Activated CD4-positive, CD25-positive, alpha-beta regulatory T cell (primary cell): ENCODE measurements around the gene UBE2N.
"Not testable (repeated sequence)": the region's sequence is repeated elsewhere in the genome, so short reads cannot be mapped to it uniquely, and the experiment has no call there.

Source experiments
- DNase-seq, 4 experiments: peaks; one replicate each; lab custom pipeline; 2025; lab: John Stamatoyannopoulos, UW

Gene UBE2N

DNA sequence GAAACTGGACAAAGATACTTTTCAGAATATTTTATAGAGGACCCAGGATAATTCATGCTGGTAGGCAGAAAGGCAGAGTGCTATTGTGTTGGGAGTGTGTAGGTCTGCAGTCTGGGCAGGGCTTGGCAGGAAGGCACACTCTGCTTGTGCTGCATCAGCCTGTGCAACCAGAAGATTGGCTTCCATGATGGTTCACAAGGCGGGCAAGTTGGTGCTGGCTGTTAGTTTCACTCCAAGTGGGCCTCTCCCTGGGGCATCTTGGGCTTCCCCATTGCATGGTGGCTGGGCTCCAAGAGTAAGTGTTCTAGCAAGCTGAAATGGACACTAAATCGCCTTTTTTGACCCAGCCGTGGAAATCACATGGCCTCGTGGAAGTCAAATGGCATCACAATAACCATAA lies 1.8 kb upstream of the UBE2N start:
- DNase-seq: no peak

GRCh38 chr12:93442411-93443340 lies 929 bp upstream of the UBE2N start:
- DNase-seq: no peak

DNA sequence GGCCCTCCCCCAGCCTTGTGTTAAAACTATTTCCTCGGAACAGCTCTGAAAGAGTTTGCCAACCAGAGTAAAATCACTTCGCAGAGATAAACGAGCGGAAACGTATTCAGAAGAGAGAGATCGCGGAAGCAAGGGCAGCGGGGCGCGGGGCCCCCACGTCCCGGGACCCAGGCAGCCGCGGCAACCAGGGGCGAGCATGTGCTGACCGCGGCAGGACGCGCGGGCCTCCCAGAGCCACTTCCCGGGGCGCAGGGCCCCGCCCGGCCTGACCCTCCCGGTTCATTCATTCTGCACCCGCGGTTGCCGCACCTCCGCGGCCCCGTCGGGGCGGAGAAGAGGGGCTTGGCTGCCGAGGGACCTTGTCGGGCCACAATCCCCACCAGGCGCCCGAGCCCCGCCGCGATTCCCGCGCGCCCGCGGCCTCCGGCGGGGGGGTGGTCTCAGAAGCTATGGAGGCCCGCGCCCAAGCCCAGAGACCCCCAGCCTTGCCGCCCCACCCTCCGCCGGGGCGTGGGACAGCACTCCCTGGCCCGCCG lies 598 bp downstream of the UBE2N start:
- peak in 2 of 4 experiments; percentile 20 to 36 for DNase-seq

GRCh38 chr12:93440043-93440835 lies 1.5 kb downstream of the UBE2N start:
- DNase-seq: no peak

DNA sequence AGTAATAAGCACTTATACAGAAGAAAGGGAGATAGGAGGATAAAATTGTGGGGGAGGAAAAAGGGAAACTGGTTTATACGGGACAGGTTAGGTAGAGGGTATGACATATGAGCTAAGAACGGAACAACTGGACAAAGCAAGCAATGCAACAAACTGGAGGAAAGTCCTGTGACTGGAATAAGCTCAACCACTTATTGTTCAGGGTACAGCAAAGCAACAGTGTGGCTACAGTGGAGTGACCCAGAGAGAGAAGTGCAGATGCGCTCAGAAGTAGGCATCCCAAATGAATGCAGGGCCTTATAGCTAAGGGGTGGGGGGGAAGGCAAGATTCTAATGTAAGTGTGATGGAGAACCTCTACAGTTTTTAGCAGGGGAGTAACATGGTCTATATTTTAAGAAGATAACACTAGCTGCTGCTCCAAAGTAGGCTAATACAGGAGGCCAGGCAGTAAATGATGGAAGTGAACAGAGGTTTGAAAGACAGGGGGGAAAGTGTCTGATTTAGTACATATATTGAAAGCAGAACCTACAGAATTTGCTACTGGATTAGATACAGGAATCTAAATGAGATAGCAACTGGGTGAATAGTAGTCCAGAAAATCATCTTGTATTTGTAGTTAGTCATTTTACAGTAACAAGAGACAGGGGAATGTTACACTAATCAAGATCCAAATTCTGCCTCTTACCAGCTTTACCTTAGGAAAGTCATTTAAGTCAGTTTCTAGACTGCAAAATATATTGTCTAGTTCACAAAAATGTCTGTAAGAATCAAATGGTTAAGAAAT lies 3.3 kb downstream of the UBE2N start:
- DNase-seq: no peak

- DNase-seq: no peak
Measured at GRCh38 chr12:93434256-93434865, 7.4 kb downstream of the UBE2N start.

DNA sequence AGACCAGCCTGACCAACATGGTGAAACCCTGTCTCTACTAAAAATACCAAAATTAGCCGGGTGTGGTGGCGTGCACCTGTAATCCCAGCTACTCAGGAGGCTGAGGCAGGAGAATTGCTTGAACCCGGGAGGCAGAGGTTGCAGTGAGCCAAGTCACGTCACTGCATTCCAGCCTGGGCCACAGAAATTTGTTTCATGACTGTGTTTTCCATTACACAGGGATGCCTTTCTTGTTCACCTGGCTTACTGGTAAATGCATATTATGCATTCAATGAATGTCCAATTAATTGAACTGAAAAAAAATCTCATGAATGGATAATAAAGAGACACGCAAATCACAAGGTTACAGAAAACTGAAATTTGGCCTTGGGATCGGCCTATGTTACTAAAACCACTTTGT lies 9.7 kb downstream of the UBE2N start:
- not testable (repeated sequence) for DNase-seq

- DNase-seq: no peak
Measured at GRCh38 chr12:93430280-93430679, 11.5 kb downstream of the UBE2N start.

GRCh38 chr12:93429852-93430251 lies 11.9 kb downstream of the UBE2N start:
- no peak for DNase-seq

DNA sequence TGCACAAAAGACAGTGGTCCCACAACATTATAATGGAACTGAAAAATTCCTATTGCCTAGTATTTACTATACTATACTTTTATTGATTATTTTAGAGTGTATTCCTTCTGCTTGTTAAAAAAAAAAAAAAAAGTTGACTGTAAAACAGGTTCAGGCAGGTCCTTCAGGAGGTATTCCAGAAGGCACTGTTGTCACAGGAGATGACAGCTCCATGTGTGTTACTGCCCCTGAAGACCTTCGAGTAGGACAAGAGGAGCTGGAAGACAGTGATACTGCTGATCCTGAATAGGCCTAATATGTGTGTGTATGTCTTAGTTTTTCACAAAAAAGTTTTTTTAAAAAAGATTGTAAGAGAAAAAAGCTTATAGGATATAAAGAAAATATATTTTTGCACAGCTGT lies 12.3 kb downstream of the UBE2N start:
- DNase-seq: no peak

DNA sequence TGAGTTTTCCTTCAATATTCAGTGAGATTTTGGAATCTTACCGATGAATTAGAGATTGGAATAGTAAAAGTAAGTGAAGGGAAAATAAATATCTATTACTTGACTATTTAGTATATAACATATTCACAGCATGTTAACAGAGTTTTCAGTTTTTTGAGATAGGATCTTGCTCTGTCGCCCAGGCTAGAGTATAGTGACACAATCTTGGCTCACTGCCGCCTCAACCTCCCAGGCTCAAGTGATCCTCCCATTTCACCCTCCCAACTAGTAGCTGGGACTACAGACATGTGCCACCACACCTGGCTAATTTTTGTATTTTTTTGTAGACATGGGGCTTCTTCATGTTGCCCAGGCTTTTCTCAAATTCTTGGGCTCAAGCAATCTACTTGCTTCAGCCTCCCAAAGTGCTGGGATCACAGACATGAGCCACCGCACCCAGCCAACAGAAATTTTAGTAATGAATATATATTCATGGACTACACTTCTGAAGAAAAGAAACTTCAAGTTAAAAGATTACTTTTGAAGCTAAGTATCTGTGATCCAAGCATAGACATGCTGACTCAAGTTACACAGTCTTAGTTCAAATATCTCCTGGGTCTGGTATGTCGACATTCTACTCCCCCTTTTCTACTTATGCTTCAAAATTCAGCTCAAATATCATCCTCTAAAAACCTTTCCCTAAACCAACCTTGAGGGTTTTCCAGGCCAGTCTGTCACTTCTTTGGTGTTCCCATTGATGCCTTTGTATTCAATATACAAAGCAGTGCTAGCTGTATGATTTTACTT lies 13.8 kb downstream of the UBE2N start:
- DNase-seq: no peak

DNA sequence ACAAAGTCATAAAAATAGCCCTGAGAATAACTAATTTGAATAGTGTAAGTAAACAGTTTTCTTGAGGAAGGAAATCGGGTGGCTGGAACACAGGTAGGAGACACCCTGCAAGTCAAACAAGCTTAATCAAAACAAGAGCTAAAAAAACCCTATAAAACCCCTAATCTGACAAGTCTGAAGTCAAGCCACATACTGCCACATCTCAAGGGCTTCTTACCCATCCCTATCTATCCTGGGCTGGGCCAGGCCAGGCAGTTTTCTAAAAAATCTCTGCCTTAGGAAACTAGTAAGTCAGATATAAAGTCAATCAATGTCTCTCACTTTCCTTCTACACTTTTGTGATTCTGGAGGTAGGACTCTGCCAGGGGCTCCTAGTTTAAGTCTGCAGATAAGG lies 15.3 kb downstream of the UBE2N start:
- DNase-seq: no peak

DNA sequence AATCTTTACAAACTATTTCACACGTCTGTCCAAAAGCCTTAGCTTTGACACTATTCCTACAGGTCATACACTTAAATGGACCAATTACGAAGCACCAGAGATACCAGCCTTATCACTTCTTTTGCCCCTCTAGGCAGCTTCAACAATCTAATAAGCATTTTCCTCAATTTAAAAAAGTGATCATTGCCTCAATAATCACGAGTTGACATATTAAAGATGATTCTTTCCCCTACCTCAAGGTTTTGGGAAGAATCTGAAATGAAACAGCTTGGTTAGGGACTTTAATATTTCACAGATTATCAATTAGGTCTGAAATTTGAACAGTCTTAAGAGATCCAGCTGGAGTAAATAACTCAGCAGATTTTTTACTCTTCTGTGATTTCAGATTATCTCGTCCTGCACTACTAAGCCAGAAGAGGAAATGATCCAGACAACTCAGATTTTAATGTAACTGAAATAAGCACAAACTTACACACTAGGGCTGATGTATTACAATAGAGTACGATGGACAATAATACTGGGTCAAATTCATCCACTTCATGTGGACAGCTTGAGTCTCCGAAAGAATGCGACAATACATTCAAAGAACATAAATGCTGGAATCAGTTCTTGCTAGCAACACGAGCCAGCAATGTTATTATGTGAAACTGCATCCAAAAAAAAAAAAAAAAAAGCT lies 15.9 kb downstream of the UBE2N start:
- no peak for DNase-seq

- no peak for DNase-seq
Measured at GRCh38 chr12:93422050-93422449, 19.7 kb downstream of the UBE2N start.

GRCh38 chr12:93419388-93420034 lies 22.2 kb downstream of the UBE2N start:
- no peak for DNase-seq

DNA sequence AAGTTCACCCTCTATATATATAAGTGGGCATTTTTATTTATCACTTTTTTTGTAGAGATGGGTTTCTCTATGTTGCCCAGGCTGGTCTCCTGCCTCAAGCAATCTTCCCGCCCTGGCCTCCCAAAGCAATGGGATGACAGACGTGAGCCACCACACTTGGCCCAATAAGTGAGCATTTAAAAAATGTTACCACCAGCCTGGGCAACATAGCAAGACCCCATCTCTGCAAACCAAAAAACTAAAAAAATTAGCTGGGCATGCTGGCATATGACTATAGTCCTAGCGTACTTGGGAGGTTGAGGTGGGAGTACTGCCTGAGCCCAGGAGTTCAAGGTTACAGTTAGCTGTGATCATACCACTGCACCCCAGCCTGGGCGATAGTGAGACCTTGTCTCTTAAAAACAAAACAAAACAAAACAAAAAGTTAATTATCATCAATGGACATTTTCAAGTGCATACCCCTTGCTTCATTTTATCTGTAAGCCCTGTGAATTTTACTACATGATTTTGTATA lies 23.7 kb downstream of the UBE2N start:
- DNase-seq: no peak

DNA sequence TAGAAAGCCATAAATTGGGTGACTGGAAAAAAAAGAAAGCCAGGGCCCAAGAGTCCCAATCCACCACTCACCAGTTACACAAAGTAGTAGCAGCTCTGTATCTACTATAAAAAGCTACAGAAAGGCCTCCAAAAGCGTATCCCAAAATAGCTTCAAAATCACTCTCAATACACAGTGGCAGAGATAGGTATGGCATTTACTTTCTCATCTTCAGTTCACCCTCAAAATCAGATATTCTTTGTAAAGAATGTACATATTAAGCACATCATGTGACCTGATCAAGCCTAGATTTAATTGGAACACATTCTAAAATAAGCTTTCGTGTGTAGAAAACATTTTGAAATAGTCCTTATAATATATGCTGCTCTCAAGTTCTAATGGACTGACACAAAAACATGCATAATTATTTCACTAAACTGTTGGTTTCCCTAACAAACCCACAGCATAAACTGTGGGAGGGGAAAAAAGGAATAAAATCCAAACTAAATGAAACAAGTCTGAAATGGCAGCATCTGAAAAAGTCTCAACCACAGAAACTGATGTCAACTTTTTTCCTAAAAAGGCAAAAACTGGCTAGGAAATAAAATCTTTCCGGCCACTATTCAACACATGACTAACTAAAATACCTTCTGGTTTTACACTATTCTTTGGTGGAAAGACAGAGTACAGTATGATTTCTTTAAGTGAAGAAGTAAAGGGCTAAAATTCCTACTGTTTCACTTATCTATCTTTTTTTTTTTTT lies 25.9 kb downstream of the UBE2N start:
- no peak for DNase-seq

GRCh38 chr12:93413064-93413463 lies 28.7 kb downstream of the UBE2N start:
- DNase-seq: no peak

DNA sequence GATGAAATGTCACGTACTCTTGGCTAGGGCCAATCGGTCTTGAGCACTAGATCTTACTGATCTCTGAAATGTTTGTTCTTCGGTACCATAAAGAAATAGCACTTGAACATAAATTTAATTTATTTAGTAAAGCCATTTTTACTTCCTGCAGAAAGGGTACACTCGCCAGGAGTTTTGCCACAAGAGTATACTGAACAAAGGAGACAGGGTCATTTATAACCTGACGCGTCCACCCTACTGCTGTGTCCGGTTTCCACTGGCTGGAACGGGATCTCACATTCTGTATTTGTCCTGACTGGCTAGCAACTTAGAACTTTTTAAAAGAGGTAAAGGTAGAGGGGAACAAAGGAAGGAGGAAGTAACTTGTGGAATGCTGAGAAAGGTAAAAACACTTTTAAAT lies 29.4 kb downstream of the UBE2N start:
- not testable (repeated sequence) for DNase-seq
